Heart right ventricle (tissue), 16 donors: Measurements from ENCODE around the gene COL5A1. TPM values are rescaled to one million over a fixed set of nuclear protein-coding genes. Genes with fewer than 3 reads are reported as not detected.
A peak's percentile ranks its signal among the peaks of the same experiment; 100 is the strongest.

Experiments
- ATAC-seq, 8 donors: fragments of 200-7000 bp; cut with Tn5 transposase; one replicate each; pipeline ENCODE4 v1.9.1; 2020; ENCODE audit warnings: mild to moderate bottlenecking in 8 of 8, moderate library complexity in 8 of 8, moderate number of reproducible peaks in 1 of 8
- DNase-seq, 2 donors: peaks; one replicate each; pipeline ENCODE4 v3.0.0-alpha.2; 2020
- H3K27ac ChIP-seq, 10 donors: fragments of 200-600 bp; sonication (generic) in 2 of 10; one replicate each; pipeline versions ENCODE4 v1.5.0 to v1.8.0; 2020 to 2022; ENCODE audit warnings: mild to moderate bottlenecking in 3 of 10
- H3K27me3 ChIP-seq, 7 donors: fragments of 200-600 bp; one replicate each; pipeline ENCODE4 v1.8.0; 2021 to 2022; ENCODE audit warnings: mild to moderate bottlenecking in 2 of 7
- H3K36me3 ChIP-seq, 9 donors: fragments of 200-600 bp; sonication (generic) in 1 of 9; one replicate each; pipeline versions ENCODE4 v1.5.0 to v1.8.0; 2020 to 2022; ENCODE audit warnings: mild to moderate bottlenecking in 2 of 9
- H3K4me1 ChIP-seq, 9 donors: fragments of 200-600 bp; sonication (generic) in 1 of 9; one replicate each; pipeline versions ENCODE4 v1.5.0 to v1.8.0; 2020 to 2022; ENCODE audit warnings: mild to moderate bottlenecking in 4 of 9
- H3K4me3 ChIP-seq, 10 donors: fragments of 200-600 bp; sonication (generic) in 2 of 10; one replicate each; pipeline versions ENCODE4 v1.5.0 to v1.8.0; 2020 to 2022; ENCODE audit warnings: mild to moderate bottlenecking in 7 of 10, moderate library complexity in 2 of 10
- H3K9me3 ChIP-seq, 11 donors: fragments of 200-600 bp in 10 of 11; sonication (generic) in 2 of 11; one replicate each; pipeline versions ENCODE4 v1.5.0 to v1.8.0; 2013 to 2022; ENCODE audit warnings: mild to moderate bottlenecking in 2 of 11, control low read depth in 1 of 11, moderate library complexity in 1 of 11
- CTCF ChIP-seq, 9 donors: fragments of 200-600 bp; sonication (generic) in 2 of 9; IDR thresholded peaks; one replicate each; pipeline versions ENCODE4 v1.5.0 to v1.8.0; 2021 to 2022; ENCODE audit warnings: antibody characterized with exemption in 9 of 9, mild to moderate bottlenecking in 5 of 9, moderate library complexity in 1 of 9
- WGBS, 2 donors: extraction: QIAGEN DNeasy Blood & Tissue Kit; methylation state at CpG; one replicate each; pipeline ENCODE4 v1.1.7; 2013; ENCODE audit warnings: inconsistent platforms in 1 of 2; 5-methylcytosine and 5-hydroxymethylcytosine counted together
- intact Hi-C, 10 donors: fragments of 100-400 bp; cut with DNase I; formaldehyde crosslinking; loops; one replicate each; pipeline versions ENCODE4 v1.11.1 to v1.14.2; 2022
- polyA plus RNA-seq, 2 donors: library from polyadenylated mRNA; stranded (reverse); fragments of 200-250 nt; gene quantifications; one replicate each; pipeline ENCODE4 v1.2.3, GENCODE V29; 2013
- total RNA-seq, 10 donors: library from RNA; stranded (reverse); fragmentation: NEBNext Ultra II Directional in 3 of 10; extraction: Animal tissue kit (Norgen Biotek cat#: 25700) in 3 of 10; gene quantifications; one replicate each; pipeline versions ENCODE4 v1.2.1 to v1.2.4, GENCODE V29; 2021 to 2023
- donor health status: Arrhythmogenic right ventricular cardiomyopathy.
- donor health status: ischemic (EF 13 %, LVEDD 7.1; RV severe dilation, severe dysfunction).
- donor health status: healthy with polysubstance abuse.
- donor health status: DM: no; HTN: yes; CAD: no.
- donor health status: DM: no; HTN: no; CAD: no.
- donor health status: ischemic (EF 25% LVEDD 6.9; RV normal size, moderate dysfunction).
- donor health status: ischemic (EF 25% LVEDD 5.7; RV mildly dilated, moderate dysfunction).
- donor health status: healthy.
- donor health status: DM: yes; HTN: yes; CAD: no.
- donor health status: Ischemic cardiomyopathy.
- donor health status: ischemic (EF 35%, LVEDD 5.7; RV mildly dilated, moderate dysfunction).
- donor health status: nonischemic (EF 11% LVEDD 7.7; RV severe dilation, severe dysfunction).
- donor health status: DM: yes; HTN: yes; CAD: no.
- donor health status: PGD.
- donor health status: ischemic (EF 29% LVEDD 5.4; RV normal size, mild dysfunction).
- donor health status: nonischemic (EF 23%, LVEDD 6.1; RV moderate dilation, normal function).

COL5A1 gene
- total and polyA plus RNA-seq, 12 donors = 8.1 to 60.0 (median 13.3) TPM

- Histone ChIP-seq H3K9me3 (no peaks in the 10 kb centered on the region), H3K4me1 (peaks cover 0 to 20% (median 5%) of the 10 kb centered on the region in 9 donors), H3K4me3 (no peak overlapping the region), H3K36me3 (peaks cover 0 to 22% (median 0%) of the 10 kb centered on the region in 9 donors), H3K27me3 (peaks cover 0 to 7% (median 0%) of the 10 kb centered on the region in 7 donors), H3K27ac (no peak overlapping the region)
- ATAC-seq (no peak), DNase-seq (no peak)
- WGBS, 2 donors = 93 to 94% methylated on average over 9 of the region's 9 CpGs
- intact Hi-C loops = no loop called here
- no peak for TF ChIP-seq CTCF (IDR thresholded peaks at IDR 0.05)
These were observed 79.2 kb downstream of the COL5A1 start for GRCh38 chr9:134720796-134721195.

GRCh38 chr9:134721344-134721743 lies 79.7 kb downstream of the COL5A1 start:
- WGBS, 2 donors = 93 to 98% methylated on average over 9 of the region's 9 CpGs
- intact Hi-C loops = no loop called here
- no peaks in the 10 kb centered on the region for H3K9me3 ChIP-seq
- no peak for ATAC-seq
- H3K4me1 ChIP-seq = peaks cover 0 to 20% (median 5%) of the 10 kb centered on the region in 9 donors
- H3K4me3 ChIP-seq = no peak overlapping the region
- H3K27me3 ChIP-seq = peaks cover 0 to 7% (median 0%) of the 10 kb centered on the region in 7 donors
- H3K36me3 ChIP-seq = peaks cover 0 to 22% (median 0%) of the 10 kb centered on the region in 9 donors
- no peak for TF ChIP-seq CTCF (IDR thresholded peaks at IDR 0.05)
- no peak for DNase-seq
- H3K27ac ChIP-seq = no peak overlapping the region

- WGBS, 2 donors = 90 to 94% methylated on average over 15 of the region's 15 CpGs
- peaks cover 0 to 19% (median 0%) of the 10 kb centered on the region in 9 donors for H3K36me3 ChIP-seq
- ATAC-seq (no peak), DNase-seq (no peak)
- H3K27me3 ChIP-seq = peaks cover 0 to 7% (median 0%) of the 10 kb centered on the region in 7 donors
- intact Hi-C loops = no loop called here
- peaks cover 0 to 19% (median 5%) of the 10 kb centered on the region in 9 donors for H3K4me1 ChIP-seq
- H3K9me3 ChIP-seq = no peaks in the 10 kb centered on the region
- H3K27ac ChIP-seq = no peak overlapping the region
- no peak overlapping the region for H3K4me3 ChIP-seq
- no peak for TF ChIP-seq CTCF (IDR thresholded peaks at IDR 0.05)
These were observed 80.6 kb downstream of the COL5A1 start for GRCh38 chr9:134722120-134722701.

- Histone ChIP-seq H3K27ac (peak overlapping the region in 1 of 10 donors; percentile 64), H3K4me1 (peaks cover 0 to 13% (median 5%) of the 10 kb centered on the region in 9 donors), H3K27me3 (peaks cover 0 to 7% (median 0%) of the 10 kb centered on the region in 7 donors), H3K9me3 (no peaks in the 10 kb centered on the region), H3K4me3 (no peak overlapping the region), H3K36me3 (peaks cover 0 to 20% (median 0%) of the 10 kb centered on the region in 9 donors)
- TF ChIP-seq CTCF (IDR thresholded peaks at IDR 0.05) = no peak
- ATAC-seq (no peak), DNase-seq (peak in 1 of 2 donors; percentile 8)
- WGBS, 2 donors = 86 to 92% methylated on average over 16 to 17 of the region's 17 CpGs
- intact Hi-C loops = no loop called here
These were observed 81.4 kb downstream of the COL5A1 start for GRCh38 chr9:134723037-134723436.
